Measurements from ENCODE around the gene TMEM223. TPM values are rescaled to one million over a fixed set of nuclear protein-coding genes. Genes with fewer than 3 reads are reported as not detected.

TMEM223 gene
- total and polyA plus RNA-seq, 9 of the 15 experiments (the other 6 are each of a cell fraction or from before 2014, with no cell fraction given) = 5.9 to 34.5 (median 19.6) TPM

- peak; percentile 90; the same call in 1 of the 2 replicates for TF ChIP-seq CGGBP1 (CRISPR knock-in tag; IDR thresholded peaks at IDR 0.05)
- no peak for TF ChIP-seq BCOR (IDR thresholded peaks at IDR 0.05)
- TF ChIP-seq MCM7 (IDR thresholded peaks at IDR 0.05) = no peak
- peak; percentile 82 for TF ChIP-seq KLF13 (tag; IDR thresholded peaks at IDR 0.05; ENCODE audit: borderline replicate concordance, low read depth)
- peak; percentile 71; the same call in 1 of the 2 replicates for TF ChIP-seq TGIF2 (CRISPR knock-in tag; IDR thresholded peaks at IDR 0.05)
- peak; percentile 99 for TF ChIP-seq SP1 (CRISPR knock-in tag; IDR thresholded peaks at IDR 0.05)
- peak; percentile 99 for TF ChIP-seq POLR2B (IDR thresholded peaks at IDR 0.05; ENCODE audit: low read depth, partially characterized antibody)
- TF ChIP-seq MXD1 (CRISPR knock-in tag; IDR thresholded peaks at IDR 0.05; ENCODE audit: borderline replicate concordance, poor library complexity, severe bottlenecking) = peak; percentile 64
- TF ChIP-seq, protein P1, sequence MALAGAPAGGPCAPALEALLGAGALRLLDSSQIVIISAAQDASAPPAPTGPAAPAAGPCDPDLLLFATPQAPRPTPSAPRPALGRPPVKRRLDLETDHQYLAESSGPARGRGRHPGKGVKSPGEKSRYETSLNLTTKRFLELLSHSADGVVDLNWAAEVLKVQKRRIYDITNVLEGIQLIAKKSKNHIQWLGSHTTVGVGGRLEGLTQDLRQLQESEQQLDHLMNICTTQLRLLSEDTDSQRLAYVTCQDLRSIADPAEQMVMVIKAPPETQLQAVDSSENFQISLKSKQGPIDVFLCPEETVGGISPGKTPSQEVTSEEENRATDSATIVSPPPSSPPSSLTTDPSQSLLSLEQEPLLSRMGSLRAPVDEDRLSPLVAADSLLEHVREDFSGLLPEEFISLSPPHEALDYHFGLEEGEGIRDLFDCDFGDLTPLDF (CRISPR knock-in tag; IDR thresholded peaks at IDR 0.05) = peak; percentile 91
- peak; percentile 84 for TF ChIP-seq SIN3B (IDR thresholded peaks at IDR 0.05; ENCODE audit: low read depth)
- peak; percentile 98 for TF ChIP-seq KAT7 (CRISPR knock-in tag; IDR thresholded peaks at IDR 0.05; ENCODE audit: borderline replicate concordance)
- TF ChIP-seq ELF1 (tag; IDR thresholded peaks at IDR 0.05) = no peak
- TF ChIP-seq PHTF2 (CRISPR knock-in tag; IDR thresholded peaks at IDR 0.05) = 0 out of 2 replicates have a peak, but pooled peaks have one; percentile 38
- TF ChIP-seq KAT8 (IDR thresholded peaks at IDR 0.05; ENCODE audit: low read depth) = no peak
- TF ChIP-seq, protein P2, sequence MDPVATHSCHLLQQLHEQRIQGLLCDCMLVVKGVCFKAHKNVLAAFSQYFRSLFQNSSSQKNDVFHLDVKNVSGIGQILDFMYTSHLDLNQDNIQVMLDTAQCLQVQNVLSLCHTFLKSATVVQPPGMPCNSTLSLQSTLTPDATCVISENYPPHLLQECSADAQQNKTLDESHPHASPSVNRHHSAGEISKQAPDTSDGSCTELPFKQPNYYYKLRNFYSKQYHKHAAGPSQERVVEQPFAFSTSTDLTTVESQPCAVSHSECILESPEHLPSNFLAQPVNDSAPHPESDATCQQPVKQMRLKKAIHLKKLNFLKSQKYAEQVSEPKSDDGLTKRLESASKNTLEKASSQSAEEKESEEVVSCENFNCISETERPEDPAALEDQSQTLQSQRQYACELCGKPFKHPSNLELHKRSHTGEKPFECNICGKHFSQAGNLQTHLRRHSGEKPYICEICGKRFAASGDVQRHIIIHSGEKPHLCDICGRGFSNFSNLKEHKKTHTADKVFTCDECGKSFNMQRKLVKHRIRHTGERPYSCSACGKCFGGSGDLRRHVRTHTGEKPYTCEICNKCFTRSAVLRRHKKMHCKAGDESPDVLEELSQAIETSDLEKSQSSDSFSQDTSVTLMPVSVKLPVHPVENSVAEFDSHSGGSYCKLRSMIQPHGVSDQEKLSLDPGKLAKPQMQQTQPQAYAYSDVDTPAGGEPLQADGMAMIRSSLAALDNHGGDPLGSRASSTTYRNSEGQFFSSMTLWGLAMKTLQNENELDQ (CRISPR knock-in tag; IDR thresholded peaks at IDR 0.05; ENCODE audit: borderline replicate concordance) = no peak
- no peak for TF ChIP-seq BCL6 (CRISPR knock-in tag; IDR thresholded peaks at IDR 0.05)
- TF ChIP-seq MYNN (IDR thresholded peaks at IDR 0.05) = peak; percentile 76; the same call in 1 of the 2 replicates
- TF ChIP-seq MYNN (CRISPR knock-in tag; IDR thresholded peaks at IDR 0.05) = no peak
- no peak for TF ChIP-seq ID3 (CRISPR knock-in tag; IDR thresholded peaks at IDR 0.05)
- TF ChIP-seq ID3 (tag; IDR thresholded peaks at IDR 0.05) = peak; percentile 51; the same call in 1 of the 2 replicates
- no peak for TF ChIP-seq PRMT5 (CRISPR knock-in tag; IDR thresholded peaks at IDR 0.05)
- peak; percentile 93 for TF ChIP-seq LCOR (CRISPR knock-in tag; IDR thresholded peaks at IDR 0.05)
- TF ChIP-seq LEF1 (IDR thresholded peaks at IDR 0.05) = no peak
- no peak for TF ChIP-seq EZH2 (IDR thresholded peaks at IDR 0.05; ENCODE audit: borderline replicate concordance, low read depth, low read length)
- no peak for TF ChIP-seq ZNF41 (CRISPR knock-in tag; conservative IDR thresholded peaks at IDR 0.05)
- no peak for TF ChIP-seq MCM3 (IDR thresholded peaks at IDR 0.05)
Measured at GRCh38 chr11:62805076-62805892, 13.5 kb upstream of the TMEM223 start, which contains the start of gene NXF1 (continued).

All from K562 (cell line).